K562 (cell line): Measurements from ENCODE around the gene POPDC2.

Source experiments
- ATF3 ChIP-seq, 2 experiments: fragments of 450-650 bp in 1 of 2; sonication (generic) in 1 of 2; formaldehyde crosslinking in 1 of 2; IDR thresholded peaks in 1 of 2; conservative IDR thresholded peaks in 1 of 2; 2 replicates each; pipeline versions ENCODE4 v1.6.1 to v1.8.1; 2016 to 2023; ENCODE audit warnings: mild to moderate bottlenecking in 2 of 2, moderate library complexity in 2 of 2, inconsistent platforms in 1 of 2, missing genetic modification reagents in 1 of 2
- CEBPB ChIP-seq: fragments of 450-650 bp; IDR thresholded peaks from 2 replicates; pipeline ENCODE4 v1.6.1; 2016; ENCODE audit warnings: missing genetic modification characterization, missing compliant biosample characterization
- EGR1 ChIP-seq: fragments of 450-650 bp; conservative IDR thresholded peaks from 2 replicates; pipeline ENCODE4 v1.6.1; 2017; ENCODE audit warnings: mild to moderate bottlenecking
- TOE1 ChIP-seq, 2 experiments: fragments of 450-650 bp in 1 of 2; sonication (generic) in 1 of 2; formaldehyde crosslinking in 1 of 2; IDR thresholded peaks; 2 replicates each; pipeline versions ENCODE4 v1.7.1 to v1.8.0; 2016 to 2022; ENCODE audit warnings: borderline replicate concordance in 2 of 2, mild to moderate bottlenecking in 2 of 2, antibody characterized with exemption in 1 of 2, inconsistent platforms in 1 of 2, low read depth in 1 of 2, missing genetic modification reagents in 1 of 2, moderate library complexity in 1 of 2

GRCh38 chr3:119592861-119593260 is 67.5 kb downstream of the POPDC2 start:
- TF ChIP-seq EGR1, result no peak
- TF ChIP-seq TOE1 (IDR thresholded peaks at IDR 0.05; ENCODE audit: borderline replicate concordance), result no peak
- TF ChIP-seq TOE1 (CRISPR knock-in tag; IDR thresholded peaks at IDR 0.05; ENCODE audit: borderline replicate concordance, low read depth), result no peak
- TF ChIP-seq ATF3 (IDR thresholded peaks at IDR 0.05), result no peak
- TF ChIP-seq ATF3 (CRISPR knock-in tag; conservative IDR thresholded peaks at IDR 0.05), result no peak
- TF ChIP-seq CEBPB (tag), result no peak
